CD4-positive, CD25-positive, alpha-beta regulatory T cell (primary cell): ENCODE measurements around the gene DAZAP2. TPM values are rescaled to one million over a fixed set of nuclear protein-coding genes. Genes with fewer than 3 reads are reported as not detected.

Experiments used
- ATAC-seq, 2 donors: fragments of 150-1000 bp; cut with Tn5 transposase; one replicate each; pipeline ENCODE4 v1.10.0; 2021; ENCODE audit warnings: low read depth in 2 of 2, moderate number of reproducible peaks in 2 of 2, moderate library complexity in 1 of 2
- DNase-seq, 3 donors: peaks; one replicate each; pipeline versions ENCODE4 v3.0.0 to v3.0.0-alpha.2; 2012 to 2022; ENCODE audit warnings: mixed read lengths in 1 of 3
- H3K27ac ChIP-seq: one replicate; pipeline ENCODE4 v1.7.0; 2013; ENCODE audit warnings: mild to moderate bottlenecking, low read length; ENCODE audit not compliant: insufficient read depth, poor library complexity, severe bottlenecking
- H3K27me3 ChIP-seq: one replicate; pipeline ENCODE4 v1.7.0; 2013; ENCODE audit warnings: low read length; ENCODE audit not compliant: control insufficient read depth, insufficient read depth
- H3K36me3 ChIP-seq: one replicate; pipeline ENCODE4 v1.7.0; 2013; ENCODE audit warnings: mild to moderate bottlenecking, low read length, moderate library complexity; ENCODE audit not compliant: control insufficient read depth, insufficient read depth
- H3K4me1 ChIP-seq: 2 replicates; pipeline ENCODE4 v1.7.0; 2013; ENCODE audit warnings: mild to moderate bottlenecking, low read length; ENCODE audit not compliant: insufficient read depth, control insufficient read depth, poor library complexity, severe bottlenecking
- H3K4me3 ChIP-seq: one replicate; pipeline ENCODE4 v1.7.0; 2013; ENCODE audit warnings: low read depth, mild to moderate bottlenecking, low read length, moderate library complexity
- H3K9me3 ChIP-seq, 2 experiments: 1 replicate in 1 of 2; 2 replicates in 1 of 2; pipeline ENCODE4 v1.7.0; 2013; ENCODE audit warnings: low read length in 2 of 2, mild to moderate bottlenecking in 1 of 2, moderate library complexity in 1 of 2; ENCODE audit not compliant: control insufficient read depth in 2 of 2
- H3K27ac Mint-ChIP-seq, 3 donors: one replicate each; pipeline ENCODE4 v1.8.0; 2020 to 2022; ENCODE audit warnings: mild to moderate bottlenecking in 3 of 3, mixed read lengths in 3 of 3, moderate library complexity in 2 of 3
- H3K27me3 Mint-ChIP-seq: one replicate; pipeline ENCODE4 v1.8.0; 2022; ENCODE audit warnings: mild to moderate bottlenecking, mixed read lengths
- H3K36me3 Mint-ChIP-seq: one replicate; pipeline ENCODE4 v1.8.0; 2020; ENCODE audit warnings: mixed read lengths
- H3K4me1 Mint-ChIP-seq, 4 donors: one replicate each; pipeline ENCODE4 v1.8.0; 2020 to 2022; ENCODE audit warnings: mixed read lengths in 4 of 4, mild to moderate bottlenecking in 1 of 4
- H3K4me3 Mint-ChIP-seq, 4 donors: one replicate each; pipeline ENCODE4 v1.8.0; 2020 to 2022; ENCODE audit warnings: mild to moderate bottlenecking in 4 of 4, mixed read lengths in 4 of 4, moderate library complexity in 3 of 4
- H3K9me3 Mint-ChIP-seq, 7 donors: one replicate each; pipeline ENCODE4 v1.8.0; 2020 to 2022; ENCODE audit warnings: mixed read lengths in 7 of 7, mild to moderate bottlenecking in 3 of 7, moderate library complexity in 2 of 7
- polyA plus RNA-seq, 4 donors: library from polyadenylated mRNA; unstranded; fragments of 300-500 nt; fragmentation: Illumina TruSeq; gene quantifications; one replicate each; pipeline ENCODE4 v1.2.3, GENCODE V29; 2021
- total RNA-seq: library from RNA; stranded (reverse); gene quantifications from one replicate; pipeline ENCODE4 v1.2.3, GENCODE V29; 2022

Gene DAZAP2
- total and polyA plus RNA-seq, 5 donors from 2014 or later, result 338 to 1,956 (median 1,560) TPM

DNA sequence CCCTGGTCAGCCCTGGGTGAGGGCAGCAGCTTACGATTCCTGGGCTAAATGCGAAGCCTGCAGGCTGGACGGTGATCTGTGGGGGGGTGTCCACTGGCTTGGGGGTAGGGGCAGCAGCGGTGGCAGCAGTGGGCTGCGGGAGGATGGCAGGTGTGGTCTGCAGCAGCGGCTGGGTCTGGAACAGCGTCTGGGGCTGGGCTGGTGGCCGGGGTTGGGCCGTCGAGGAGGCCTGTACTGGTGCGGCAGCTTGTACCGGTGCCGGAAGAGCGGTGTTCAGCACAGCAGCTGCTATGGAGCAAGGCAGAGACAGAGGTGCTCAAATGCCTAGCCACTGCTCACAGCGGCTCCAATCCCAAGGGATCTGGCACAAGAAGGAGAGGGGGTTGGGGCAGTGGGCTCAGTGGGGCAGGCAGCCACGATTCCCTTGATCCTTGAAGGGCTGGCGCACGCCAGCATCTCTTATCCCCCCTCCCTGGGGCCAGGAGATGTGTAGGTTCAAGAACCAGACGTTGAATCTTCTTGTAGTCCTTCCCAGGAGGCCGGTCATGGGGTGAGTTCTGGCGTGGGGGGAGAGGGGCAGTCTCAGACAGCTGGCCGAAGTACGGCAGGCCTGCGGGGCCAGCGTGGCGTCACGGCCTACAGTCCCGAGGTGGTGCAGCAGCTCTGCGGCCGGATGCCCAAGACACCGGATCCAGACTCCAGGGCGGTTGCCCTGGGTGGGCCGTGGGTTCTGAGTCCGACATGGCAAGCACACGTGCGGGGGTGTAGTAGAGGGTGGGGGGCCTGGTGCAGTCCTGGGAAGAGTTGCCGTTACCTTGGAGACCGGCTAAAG lies 40.7 kb upstream of the DAZAP2 start:
- Histone ChIP-seq H3K36me3 (no peaks in the 10 kb centered on the region), H3K9me3 (no peaks in the 10 kb centered on the region), H3K4me1 (no peaks in the 10 kb centered on the region), H3K27me3 (no peaks in the 10 kb centered on the region), H3K27ac (no peak overlapping the region), H3K4me3 (no peak overlapping the region)
- Mint-ChIP-seq H3K4me3 (no peak overlapping the region), H3K9me3 (no peaks in the 10 kb centered on the region), H3K4me1 (no peaks in the 10 kb centered on the region), H3K27me3 (no peaks in the 10 kb centered on the region), H3K27ac (no peak overlapping the region), H3K36me3 (peaks cover 15% of the 10 kb centered on the region)
- no peak for ATAC-seq
- no peak for DNase-seq

DNA sequence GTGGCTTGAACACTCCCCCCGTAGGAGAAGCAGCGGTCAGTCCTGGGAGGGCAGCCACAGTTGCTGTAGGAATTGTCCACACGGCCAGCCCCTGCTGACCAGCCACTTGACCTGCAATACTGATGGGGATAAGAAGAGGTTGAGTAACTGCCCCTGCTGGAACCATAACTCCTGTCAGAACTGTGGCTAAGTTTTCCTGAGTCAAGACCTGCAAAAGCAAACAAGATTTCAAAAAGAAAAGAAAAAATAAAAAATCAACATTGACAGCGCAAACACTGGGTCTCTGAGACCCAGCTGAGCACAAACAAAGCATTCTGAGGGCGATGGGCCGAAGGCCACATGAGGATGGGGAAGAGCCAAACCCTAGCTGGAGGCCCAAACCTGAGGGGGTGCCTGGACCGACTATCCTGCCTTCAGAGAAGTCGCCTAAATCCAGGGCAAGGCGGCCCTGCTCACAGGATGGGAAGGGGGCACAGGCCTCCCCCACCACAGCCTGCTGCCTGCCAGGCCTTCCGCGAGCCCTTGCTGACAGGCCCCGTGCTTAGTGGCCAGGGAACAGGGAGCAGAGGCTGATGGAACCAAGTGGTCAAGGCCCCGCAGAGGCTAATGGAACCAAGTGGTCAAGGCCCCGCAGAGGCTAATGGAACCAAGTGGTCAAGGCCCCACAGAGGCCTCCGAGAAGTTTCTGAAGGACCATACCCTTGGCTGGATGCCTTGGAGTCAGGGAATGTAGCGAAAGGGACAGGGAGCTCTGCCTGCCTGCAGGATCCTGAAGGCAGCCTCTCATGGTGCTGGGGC lies 39.9 kb upstream of the DAZAP2 start:
- Mint-ChIP-seq H3K36me3 (peaks cover 12% of the 10 kb centered on the region), H3K4me3 (no peak overlapping the region), H3K9me3 (no peaks in the 10 kb centered on the region), H3K27ac (no peak overlapping the region), H3K27me3 (no peaks in the 10 kb centered on the region), H3K4me1 (peaks cover 0 to 4% (median 0%) of the 10 kb centered on the region in 4 donors)
- no peaks in the 10 kb centered on the region for H3K4me1 ChIP-seq
- DNase-seq, result no peak
- H3K27ac ChIP-seq, result no peak overlapping the region
- H3K27me3 ChIP-seq, result no peaks in the 10 kb centered on the region
- H3K4me3 ChIP-seq, result no peak overlapping the region
- no peaks in the 10 kb centered on the region for H3K36me3 ChIP-seq
- H3K9me3 ChIP-seq, result no peaks in the 10 kb centered on the region
- no peak for ATAC-seq

DNA sequence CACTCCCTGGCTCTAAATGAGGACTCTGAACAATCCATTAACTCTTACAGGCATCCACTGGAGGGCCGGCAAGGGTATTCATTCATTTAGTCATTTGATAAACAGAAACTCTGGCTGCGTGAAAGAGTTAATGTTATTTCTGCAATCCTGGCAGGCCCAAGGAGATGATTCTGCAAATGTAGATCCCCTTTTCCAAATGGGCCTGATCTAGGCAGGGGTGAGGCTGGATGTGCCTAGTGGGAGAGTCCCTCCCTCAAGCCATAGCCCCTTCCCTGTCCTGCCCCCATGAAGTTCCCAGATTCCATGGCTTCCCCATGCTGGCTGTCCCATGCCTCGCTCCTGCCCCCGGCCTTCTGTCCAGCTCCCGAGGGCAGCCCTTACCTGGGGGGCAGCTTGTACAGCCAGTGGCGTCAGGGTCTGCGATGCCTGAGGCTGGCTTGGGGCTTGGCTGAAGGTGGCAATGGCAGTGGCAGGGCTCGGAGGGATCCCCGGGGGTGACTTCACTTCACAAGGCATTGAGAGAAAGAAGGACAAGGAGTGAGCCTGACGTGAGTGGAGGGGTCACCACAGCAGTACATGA lies 39.2 kb upstream of the DAZAP2 start:
- no peaks in the 10 kb centered on the region for H3K27me3 Mint-ChIP-seq
- Histone ChIP-seq H3K27ac (no peak overlapping the region), H3K9me3 (no peaks in the 10 kb centered on the region), H3K36me3 (no peaks in the 10 kb centered on the region), H3K4me3 (no peak overlapping the region), H3K27me3 (no peaks in the 10 kb centered on the region), H3K4me1 (no peaks in the 10 kb centered on the region)
- H3K4me1 Mint-ChIP-seq, result peaks cover 0 to 4% (median 0%) of the 10 kb centered on the region in 4 donors
- H3K27ac Mint-ChIP-seq, result no peak overlapping the region
- ATAC-seq, result no peak
- no peak for DNase-seq
- H3K36me3 Mint-ChIP-seq, result peaks cover 12% of the 10 kb centered on the region
- no peak overlapping the region for H3K4me3 Mint-ChIP-seq
- H3K9me3 Mint-ChIP-seq, result no peaks in the 10 kb centered on the region

DNA sequence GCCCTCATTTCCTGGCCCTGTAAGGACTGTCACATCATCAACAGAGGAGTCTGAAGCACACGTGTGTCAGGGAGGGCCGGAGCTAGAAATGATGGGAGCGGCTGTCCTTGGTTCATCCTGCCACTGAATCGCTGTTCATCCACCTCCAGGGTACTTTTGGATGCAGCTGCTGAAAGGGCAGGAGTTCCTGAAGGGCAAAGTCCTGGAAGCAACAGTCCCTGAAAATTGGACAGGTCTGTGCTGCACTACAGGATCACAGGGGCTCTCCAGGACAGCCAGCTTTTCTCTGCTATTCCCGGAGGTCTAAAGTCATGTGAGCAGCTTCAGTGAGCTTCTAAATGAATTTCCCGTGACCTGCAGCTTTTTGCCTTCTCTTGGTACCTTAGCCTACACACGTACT lies 38.5 kb upstream of the DAZAP2 start:
- H3K27me3 Mint-ChIP-seq, result no peaks in the 10 kb centered on the region

DNA sequence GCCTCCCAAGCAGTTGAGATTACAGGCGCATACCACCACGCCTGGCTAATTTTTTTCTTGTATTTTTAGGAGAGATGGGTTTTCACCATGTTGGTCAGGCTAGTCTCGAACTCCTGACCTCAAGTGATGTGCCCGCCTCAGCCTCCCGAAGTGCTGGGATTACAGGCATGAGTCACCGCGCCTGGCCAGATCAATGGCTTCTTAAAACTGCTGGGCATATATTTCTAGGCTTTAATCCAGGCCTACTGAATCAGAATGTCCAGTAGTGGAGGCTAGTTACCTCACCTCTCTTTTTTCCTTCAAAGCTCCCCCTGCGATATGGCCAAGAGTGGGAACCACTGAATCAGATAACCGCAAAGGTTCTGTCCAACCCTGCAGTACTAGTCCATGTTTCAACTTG lies 37.8 kb upstream of the DAZAP2 start:
- no peak overlapping the region for H3K27ac Mint-ChIP-seq
- H3K9me3 Mint-ChIP-seq, result no peaks in the 10 kb centered on the region
- Histone ChIP-seq H3K9me3 (no peaks in the 10 kb centered on the region), H3K4me1 (no peaks in the 10 kb centered on the region), H3K27me3 (no peaks in the 10 kb centered on the region), H3K27ac (no peak overlapping the region), H3K4me3 (no peak overlapping the region), H3K36me3 (no peaks in the 10 kb centered on the region)
- H3K4me3 Mint-ChIP-seq, result no peak overlapping the region
- peaks cover 0 to 4% (median 0%) of the 10 kb centered on the region in 4 donors for H3K4me1 Mint-ChIP-seq
- DNase-seq (no peak), ATAC-seq (no peak)
- peaks cover 8% of the 10 kb centered on the region for H3K36me3 Mint-ChIP-seq
- H3K27me3 Mint-ChIP-seq, result no peaks in the 10 kb centered on the region

More for the DNA sequence above, 38.5 kb upstream of the DAZAP2 start:
- no peaks in the 10 kb centered on the region for H3K9me3 ChIP-seq
- ATAC-seq (no peak), DNase-seq (no peak)
- Mint-ChIP-seq H3K4me3 (no peak overlapping the region), H3K4me1 (peaks cover 0 to 4% (median 0%) of the 10 kb centered on the region in 4 donors), H3K9me3 (no peaks in the 10 kb centered on the region), H3K36me3 (peaks cover 11% of the 10 kb centered on the region), H3K27ac (no peak overlapping the region)
- H3K27ac ChIP-seq, result no peak overlapping the region
- no peaks in the 10 kb centered on the region for H3K27me3 ChIP-seq
- H3K4me1 ChIP-seq, result no peaks in the 10 kb centered on the region
- no peak overlapping the region for H3K4me3 ChIP-seq
- H3K36me3 ChIP-seq, result no peaks in the 10 kb centered on the region

DNA sequence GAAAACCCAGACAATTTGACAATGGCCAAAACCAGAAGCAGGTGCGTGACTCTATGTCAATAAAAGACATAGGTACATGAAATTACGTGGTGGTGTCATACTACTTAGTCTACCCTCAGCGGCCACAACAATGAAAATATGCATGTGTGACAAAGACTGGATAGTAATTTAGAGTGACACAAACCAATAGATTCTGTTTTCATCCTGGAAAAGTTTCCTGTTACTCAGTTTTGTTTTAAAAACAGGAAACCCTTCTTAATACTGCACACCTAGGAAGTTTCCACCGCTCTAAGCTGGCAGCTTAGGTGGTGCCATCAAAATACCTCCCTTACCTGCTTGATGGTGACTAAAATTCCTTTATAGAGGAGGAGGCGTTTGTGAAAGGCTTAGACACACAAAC lies 35.9 kb upstream of the DAZAP2 start:
- H3K36me3 Mint-ChIP-seq, result peaks cover 3% of the 10 kb centered on the region
- Histone ChIP-seq H3K27ac (no peak overlapping the region), H3K9me3 (no peaks in the 10 kb centered on the region), H3K27me3 (no peaks in the 10 kb centered on the region), H3K4me1 (no peaks in the 10 kb centered on the region), H3K36me3 (no peaks in the 10 kb centered on the region), H3K4me3 (no peak overlapping the region)
- no peaks in the 10 kb centered on the region for H3K9me3 Mint-ChIP-seq
- peaks cover 0 to 4% (median 0%) of the 10 kb centered on the region in 4 donors for H3K4me1 Mint-ChIP-seq
- no peak overlapping the region for H3K4me3 Mint-ChIP-seq
- H3K27me3 Mint-ChIP-seq, result no peaks in the 10 kb centered on the region
- ATAC-seq (no peak), DNase-seq (no peak)
- H3K27ac Mint-ChIP-seq, result peak overlapping the region in 1 of 3 donors; percentile 27

DNA sequence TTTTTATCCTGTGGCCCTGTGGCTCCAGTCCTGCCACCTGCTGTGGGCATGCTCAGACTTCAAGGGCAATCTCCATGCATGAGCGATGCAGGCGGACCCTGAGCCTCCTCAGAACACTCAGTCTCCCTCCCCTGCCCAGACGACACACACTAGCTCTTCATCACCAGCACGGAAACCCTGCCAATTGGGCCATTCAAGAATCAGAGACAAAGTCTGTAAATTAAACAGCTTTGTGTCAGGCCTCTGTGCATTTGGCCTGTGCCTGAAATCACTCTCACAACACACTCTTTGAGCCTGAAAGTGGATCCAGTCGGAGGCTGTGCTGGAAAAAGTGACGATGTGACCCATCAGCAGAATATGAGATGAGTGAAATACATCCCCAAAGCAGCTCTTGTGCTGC lies 33.3 kb upstream of the DAZAP2 start:
- Histone ChIP-seq H3K4me3 (no peak overlapping the region), H3K4me1 (no peaks in the 10 kb centered on the region), H3K27ac (no peak overlapping the region), H3K9me3 (no peaks in the 10 kb centered on the region), H3K36me3 (no peaks in the 10 kb centered on the region), H3K27me3 (no peaks in the 10 kb centered on the region)
- ATAC-seq, result no peak
- Mint-ChIP-seq H3K9me3 (no peaks in the 10 kb centered on the region), H3K4me3 (no peak overlapping the region), H3K27me3 (no peaks in the 10 kb centered on the region), H3K27ac (peak overlapping the region in 2 of 3 donors; percentile 26 to 64), H3K4me1 (peaks cover 0 to 4% (median 0%) of the 10 kb centered on the region in 4 donors), H3K36me3 (peaks cover 3% of the 10 kb centered on the region)
- no peak for DNase-seq
